Left ventricle myocardium inferior (tissue), 1 donor: Measurements from ENCODE around the gene DTNB. TPM values are rescaled to one million over a fixed set of nuclear protein-coding genes. Genes with fewer than 3 reads are reported as not detected.
"Not testable (repeated sequence)": the region's sequence is repeated elsewhere in the genome, so short reads cannot be mapped to it uniquely, and the experiment has no call there.

Experiments
- DNase-seq: peaks from one replicate; pipeline ENCODE4 v3.0.0-alpha.2; 2020
- H3K27ac ChIP-seq: fragments of 200-600 bp; replicated peaks from 2 replicates; pipeline ENCODE4 v1.8.0; 2021
- H3K27me3 ChIP-seq: fragments of 200-600 bp; 2 replicates; pipeline ENCODE4 v1.8.0; 2021; ENCODE audit warnings: low read depth
- H3K36me3 ChIP-seq: fragments of 200-600 bp; 2 replicates; pipeline ENCODE4 v1.8.0; 2021
- H3K4me1 ChIP-seq: fragments of 200-600 bp; 2 replicates; pipeline ENCODE4 v1.8.0; 2021
- H3K4me3 ChIP-seq: fragments of 200-600 bp; 2 replicates; pipeline ENCODE4 v1.8.0; 2021; ENCODE audit warnings: mild to moderate bottlenecking, moderate library complexity
- H3K9me3 ChIP-seq: fragments of 200-600 bp; replicated peaks from 2 replicates; pipeline ENCODE4 v1.8.0; 2021
- intact Hi-C: fragments of 100-400 bp; cut with micrococcal nuclease; formaldehyde crosslinking; loops from one replicate; pipeline ENCODE4 v1.11.0; 2022
- total RNA-seq: library from RNA; stranded (reverse); fragmentation: NEBNext Ultra II Directional; extraction: Animal tissue kit (Norgen Biotek cat#: 25700); gene quantifications from one replicate; pipeline ENCODE4 v1.2.1, GENCODE V29; 2021
- TF ChIP-seq, protein P1 (sequence below): fragments of 200-600 bp; IDR thresholded peaks from 2 replicates; pipeline ENCODE4 v1.8.0; 2021; ENCODE audit warnings: antibody characterized with exemption, mild to moderate bottlenecking, borderline replicate concordance
- donor health status: DM: no; HTN: yes; CAD: no; lungs with severe emphysema.

Gene DTNB
- total RNA-seq, 1 donor from 2014 or later = 4.5 TPM

DNA sequence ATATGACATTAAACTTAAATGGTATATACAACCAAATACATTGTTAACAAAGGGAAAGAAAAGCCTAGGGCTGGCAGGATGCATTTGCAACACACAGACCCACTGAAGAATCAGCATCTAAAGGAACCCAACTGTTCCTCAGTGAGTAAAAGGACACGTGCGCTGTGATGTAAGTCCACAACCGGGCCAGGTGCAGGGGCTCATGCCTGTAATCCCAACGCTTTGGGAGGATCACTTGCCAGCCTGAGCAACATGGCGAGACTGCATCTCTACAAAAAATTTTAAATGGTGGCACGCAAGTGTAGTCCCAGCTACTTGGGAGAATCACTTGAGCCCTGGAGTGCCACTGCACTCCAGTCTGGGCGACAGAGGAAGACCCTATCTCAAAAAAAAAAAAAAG lies 3.9 kb downstream of the DTNB start:
- Histone ChIP-seq H3K36me3 (no peaks in the 10 kb centered on the region), H3K27ac (no peak overlapping the region), H3K27me3 (no peaks in the 10 kb centered on the region), H3K4me3 (no peak overlapping the region), H3K4me1 (peaks cover 25% of the 10 kb centered on the region), H3K9me3 (no peaks in the 10 kb centered on the region)
- no peak for DNase-seq
- intact Hi-C loops = no loop called here
- TF ChIP-seq, protein P1, sequence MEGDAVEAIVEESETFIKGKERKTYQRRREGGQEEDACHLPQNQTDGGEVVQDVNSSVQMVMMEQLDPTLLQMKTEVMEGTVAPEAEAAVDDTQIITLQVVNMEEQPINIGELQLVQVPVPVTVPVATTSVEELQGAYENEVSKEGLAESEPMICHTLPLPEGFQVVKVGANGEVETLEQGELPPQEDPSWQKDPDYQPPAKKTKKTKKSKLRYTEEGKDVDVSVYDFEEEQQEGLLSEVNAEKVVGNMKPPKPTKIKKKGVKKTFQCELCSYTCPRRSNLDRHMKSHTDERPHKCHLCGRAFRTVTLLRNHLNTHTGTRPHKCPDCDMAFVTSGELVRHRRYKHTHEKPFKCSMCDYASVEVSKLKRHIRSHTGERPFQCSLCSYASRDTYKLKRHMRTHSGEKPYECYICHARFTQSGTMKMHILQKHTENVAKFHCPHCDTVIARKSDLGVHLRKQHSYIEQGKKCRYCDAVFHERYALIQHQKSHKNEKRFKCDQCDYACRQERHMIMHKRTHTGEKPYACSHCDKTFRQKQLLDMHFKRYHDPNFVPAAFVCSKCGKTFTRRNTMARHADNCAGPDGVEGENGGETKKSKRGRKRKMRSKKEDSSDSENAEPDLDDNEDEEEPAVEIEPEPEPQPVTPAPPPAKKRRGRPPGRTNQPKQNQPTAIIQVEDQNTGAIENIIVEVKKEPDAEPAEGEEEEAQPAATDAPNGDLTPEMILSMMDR = no peak

DNA sequence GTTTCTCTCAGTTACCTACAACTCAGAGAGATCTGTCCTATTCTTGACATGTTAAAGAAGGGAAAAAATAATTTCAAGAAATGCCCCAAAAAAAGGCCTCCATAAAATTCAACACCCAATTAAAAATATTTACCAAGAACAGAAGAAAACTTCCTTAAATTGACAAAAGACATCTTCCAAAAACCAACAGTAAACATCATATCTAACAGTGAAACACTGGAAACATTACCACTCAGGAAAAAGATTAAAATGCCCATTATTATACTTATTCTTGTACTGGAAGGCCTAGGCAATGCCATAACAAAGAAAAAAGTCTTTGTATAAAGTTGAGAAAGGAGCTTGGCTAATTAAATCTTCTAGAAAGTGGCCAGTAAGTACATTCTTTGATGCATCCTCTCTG lies 7.2 kb downstream of the DTNB start:
- TF ChIP-seq, protein P1 = no peak
- H3K4me1 ChIP-seq = no peaks in the 10 kb centered on the region
- no peak for DNase-seq
- H3K4me3 ChIP-seq = no peak overlapping the region
- H3K36me3 ChIP-seq = no peaks in the 10 kb centered on the region
- no peak overlapping the region for H3K27ac ChIP-seq
- H3K27me3 ChIP-seq = no peaks in the 10 kb centered on the region
- intact Hi-C loops = no loop called here
- H3K9me3 ChIP-seq = no peaks in the 10 kb centered on the region

DNA sequence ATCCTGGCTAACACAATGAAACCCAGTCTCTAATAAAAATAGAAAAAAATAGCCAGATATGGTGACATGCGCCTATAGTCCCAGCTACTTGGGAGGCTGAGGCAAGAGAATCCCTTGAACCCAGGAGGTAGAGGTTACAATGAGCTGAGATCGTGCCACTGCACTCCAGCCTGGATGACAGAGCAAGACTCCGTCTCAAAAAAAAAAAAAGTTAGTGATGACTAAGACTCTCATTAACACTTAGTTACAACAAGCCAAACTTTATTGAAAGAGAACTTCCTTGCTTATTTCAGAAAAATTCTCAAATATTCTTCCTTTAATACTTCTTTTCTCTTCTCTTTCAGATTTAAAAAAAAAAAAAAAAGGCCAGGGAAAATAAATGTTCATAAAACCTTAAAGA lies 7.9 kb downstream of the DTNB start:
- DNase-seq, intact Hi-C loops, H3K27ac ChIP-seq, H3K4me3 ChIP-seq, H3K27me3 ChIP-seq, H3K9me3 ChIP-seq, H3K4me1 ChIP-seq, H3K36me3 ChIP-seq: not testable (repeated sequence)

DNA sequence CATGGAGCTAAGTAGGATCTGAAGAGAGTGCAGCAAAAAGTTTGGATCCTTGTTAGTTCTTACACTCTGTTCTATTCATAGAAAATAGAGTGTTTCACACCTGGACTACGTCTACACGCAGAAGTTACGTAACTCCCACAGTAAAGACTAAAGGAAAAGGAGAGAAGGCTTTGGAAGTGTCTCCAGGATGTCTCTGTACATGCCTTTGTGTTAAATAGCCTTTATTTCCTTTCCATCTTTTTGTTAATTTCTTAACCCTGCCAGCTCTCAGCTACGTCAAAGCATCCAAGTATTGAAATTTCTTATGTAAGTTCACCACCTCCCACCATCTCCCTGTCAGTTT lies 8.4 kb downstream of the DTNB start:
- H3K27me3 ChIP-seq = no peaks in the 10 kb centered on the region
- H3K4me3 ChIP-seq = no peak overlapping the region
- no peaks in the 10 kb centered on the region for H3K9me3 ChIP-seq
- DNase-seq = no peak
- H3K4me1 ChIP-seq = no peaks in the 10 kb centered on the region
- intact Hi-C loops = no loop called here
- H3K27ac ChIP-seq = no peak overlapping the region
- TF ChIP-seq, protein P1 = no peak
- H3K36me3 ChIP-seq = no peaks in the 10 kb centered on the region

DNA sequence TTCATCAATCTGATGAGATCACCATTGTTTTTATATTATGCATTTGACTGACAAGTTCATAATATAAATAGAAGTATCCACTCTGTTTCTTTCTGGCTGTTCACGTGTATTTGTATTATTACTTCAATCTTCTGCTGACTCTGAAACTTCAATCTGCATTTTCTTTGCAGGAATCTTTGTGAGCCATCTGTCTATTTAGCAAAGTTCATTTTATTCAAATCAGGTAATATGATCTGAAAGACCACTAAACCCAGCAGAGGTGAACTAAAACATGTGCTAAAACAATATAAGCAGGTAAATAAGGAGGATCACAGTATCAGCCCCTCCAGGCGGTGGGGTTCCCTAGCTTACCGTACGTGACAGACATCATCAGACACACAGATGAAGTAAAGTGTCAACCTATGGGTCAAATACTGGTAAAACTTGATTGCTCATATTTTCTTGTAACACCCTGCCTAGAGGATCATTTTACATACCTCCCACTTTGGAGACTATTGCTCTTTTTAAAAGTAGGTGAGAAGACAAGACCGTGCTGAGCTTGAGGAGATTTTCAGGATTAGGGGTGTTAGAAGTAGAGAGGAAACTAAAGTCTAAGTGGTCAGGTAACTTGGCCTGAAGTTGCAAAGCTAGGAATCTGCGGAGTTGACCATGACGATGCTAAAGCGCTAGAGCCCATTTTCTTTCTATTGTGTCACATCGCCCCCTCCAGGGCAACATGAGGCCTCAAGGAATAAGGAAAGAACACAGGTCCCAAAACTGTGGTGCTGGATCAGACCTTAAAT lies 9.0 kb downstream of the DTNB start:
- Histone ChIP-seq H3K36me3 (no peaks in the 10 kb centered on the region), H3K4me3 (no peak overlapping the region), H3K27ac (no peak overlapping the region), H3K9me3 (no peaks in the 10 kb centered on the region), H3K4me1 (no peaks in the 10 kb centered on the region), H3K27me3 (no peaks in the 10 kb centered on the region)
- DNase-seq = peak; percentile 17
- TF ChIP-seq, protein P1 = peak; percentile 77
- intact Hi-C loops = no loop called here

DNA sequence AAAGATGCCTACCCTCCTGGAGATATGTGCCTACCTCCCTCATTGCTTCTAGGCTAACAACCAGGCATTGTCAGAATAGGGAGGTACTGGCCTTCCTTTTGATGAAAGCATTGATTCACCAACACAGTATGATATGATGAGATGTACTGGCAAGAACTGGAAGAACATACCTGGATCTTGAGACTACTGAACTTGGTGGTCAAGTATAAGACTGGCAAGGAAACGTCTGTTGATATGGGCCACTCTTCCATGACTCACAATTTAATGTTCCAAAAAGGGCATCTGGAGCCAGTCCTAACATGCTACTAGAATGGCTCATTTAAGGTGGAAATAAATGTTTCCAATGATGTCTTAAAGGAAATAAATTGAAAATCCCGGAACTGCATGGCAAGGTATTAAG lies 18.1 kb downstream of the DTNB start:
- Histone ChIP-seq H3K36me3 (no peaks in the 10 kb centered on the region), H3K9me3 (no peaks in the 10 kb centered on the region), H3K27me3 (no peaks in the 10 kb centered on the region), H3K27ac (no peak overlapping the region), H3K4me1 (no peaks in the 10 kb centered on the region), H3K4me3 (no peak overlapping the region)
- no peak for DNase-seq
- intact Hi-C loops = no loop called here
- TF ChIP-seq, protein P1 = no peak
